Natural killer cell treated with Interleukin-12 subunit alpha and Interleukin-12 subunit beta and Interleukin-15 and Interleukin-18, amount 100 ng/mL, for 72 hours (primary cell): ENCODE results near the gene DAGLB. TPM values are rescaled to one million over a fixed set of nuclear protein-coding genes. Genes with fewer than 3 reads are reported as not detected.

ENCODE experiments used
- ATAC-seq, 2 donors: fragments of 150-1000 bp; cut with Tn5 transposase in 1 of 2; sonication (Bioruptor Pico), chemical (Tn5 transposase) in 1 of 2; 2 replicates each; pipeline ENCODE4 v1.10.0; 2021
- DNase-seq: peaks from one replicate; pipeline ENCODE4 v3.0.0; 2022; ENCODE audit warnings: low spot score
- H3K27ac Mint-ChIP-seq, 2 donors: 1 replicate in 1 of 2; 2 replicates in 1 of 2; pipeline ENCODE4 v1.8.0; 2022; ENCODE audit warnings: mixed read lengths in 2 of 2, mild to moderate bottlenecking in 1 of 2, moderate library complexity in 1 of 2
- H3K27me3 Mint-ChIP-seq, 2 donors: 1 replicate in 1 of 2; 2 replicates in 1 of 2; pipeline ENCODE4 v1.8.0; 2022; ENCODE audit warnings: mixed read lengths in 2 of 2
- H3K36me3 Mint-ChIP-seq: one replicate; pipeline ENCODE4 v1.8.0; 2022; ENCODE audit warnings: mixed read lengths
- H3K4me1 Mint-ChIP-seq, 2 donors: 1 replicate in 1 of 2; 2 replicates in 1 of 2; pipeline ENCODE4 v1.8.0; 2022; ENCODE audit warnings: low read depth in 2 of 2, mixed read lengths in 2 of 2, mild to moderate bottlenecking in 1 of 2
- H3K4me3 Mint-ChIP-seq: one replicate; pipeline ENCODE4 v1.8.0; 2022; ENCODE audit warnings: mixed read lengths
- H3K9me3 Mint-ChIP-seq: 2 replicates; pipeline ENCODE4 v1.8.0; 2022; ENCODE audit warnings: mixed read lengths
- total RNA-seq, 2 donors: library from RNA; stranded (reverse); gene quantifications; one replicate each; pipeline ENCODE4 v1.2.3, GENCODE V29; 2022

DAGLB gene
- total RNA-seq, 2 donors from 2014 or later = 19.6 to 30.6 TPM

DNA sequence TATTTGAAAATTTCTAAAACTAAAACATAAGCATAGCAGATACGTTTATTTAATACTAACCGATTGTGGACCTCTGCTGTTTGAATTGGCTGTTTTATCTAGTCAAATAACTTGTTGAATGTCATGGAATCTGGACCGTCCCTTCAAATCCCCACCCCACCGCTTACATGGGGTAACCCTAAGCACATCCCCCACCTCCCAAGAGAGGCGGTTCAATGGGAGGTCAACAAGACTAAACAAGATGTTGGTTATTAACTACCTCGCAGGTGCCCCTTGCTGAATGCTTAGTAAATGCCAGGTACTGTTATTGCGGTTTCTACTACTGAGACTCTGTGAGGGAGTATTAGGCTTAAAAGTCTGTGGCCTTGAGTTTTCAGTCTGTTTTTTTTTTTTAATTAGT is 70.9 kb downstream of the DAGLB start:
- Mint-ChIP-seq H3K36me3 (peaks cover 7% of the 10 kb centered on the region), H3K27me3 (no peaks in the 10 kb centered on the region), H3K9me3 (no peaks in the 10 kb centered on the region), H3K27ac (no peak overlapping the region), H3K4me1 (peaks cover 32 to 36% of the 10 kb centered on the region in 2 donors), H3K4me3 (peak overlapping the region; percentile 49)
- DNase-seq (no peak), ATAC-seq (no peak)

DNA sequence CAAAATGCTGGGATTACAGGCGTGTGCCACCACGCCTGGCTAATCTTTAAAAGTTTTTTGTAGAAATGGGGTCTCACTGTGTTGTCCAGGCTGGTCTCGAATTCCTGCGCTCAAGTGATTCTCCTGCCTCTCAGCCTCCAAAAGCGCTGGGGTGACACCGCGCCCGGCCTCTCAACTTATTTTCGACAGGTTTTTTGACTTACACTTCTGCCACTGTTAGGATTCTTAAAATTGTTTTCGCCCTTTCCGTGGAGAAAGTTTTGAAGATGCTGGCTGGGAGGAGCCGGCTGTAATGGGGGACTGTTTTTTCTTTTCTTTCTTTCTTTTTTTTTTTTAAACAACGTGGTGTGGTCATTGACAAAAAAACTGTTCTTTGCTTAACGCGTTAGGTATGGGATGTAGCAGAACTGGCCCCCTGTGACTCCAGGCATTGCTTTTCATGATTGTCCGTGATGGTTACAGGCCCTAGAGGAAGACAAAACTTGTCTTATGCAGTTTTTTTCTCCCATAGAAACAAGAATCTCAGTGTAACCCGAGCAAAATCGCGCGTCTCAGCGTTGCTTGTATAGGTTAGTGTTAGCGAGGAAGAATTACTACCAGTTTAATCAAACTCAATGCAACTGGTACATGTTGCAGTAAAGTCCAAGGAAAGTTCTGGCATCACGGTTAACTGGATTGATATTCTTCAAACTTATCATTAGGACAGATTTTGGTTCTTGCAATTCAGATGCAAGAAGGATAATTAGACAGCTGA is 72.2 kb downstream of the DAGLB start:
- ATAC-seq = no peak
- DNase-seq = no peak
- H3K27ac Mint-ChIP-seq = peak overlapping the region; percentile 85 to 97

DNA sequence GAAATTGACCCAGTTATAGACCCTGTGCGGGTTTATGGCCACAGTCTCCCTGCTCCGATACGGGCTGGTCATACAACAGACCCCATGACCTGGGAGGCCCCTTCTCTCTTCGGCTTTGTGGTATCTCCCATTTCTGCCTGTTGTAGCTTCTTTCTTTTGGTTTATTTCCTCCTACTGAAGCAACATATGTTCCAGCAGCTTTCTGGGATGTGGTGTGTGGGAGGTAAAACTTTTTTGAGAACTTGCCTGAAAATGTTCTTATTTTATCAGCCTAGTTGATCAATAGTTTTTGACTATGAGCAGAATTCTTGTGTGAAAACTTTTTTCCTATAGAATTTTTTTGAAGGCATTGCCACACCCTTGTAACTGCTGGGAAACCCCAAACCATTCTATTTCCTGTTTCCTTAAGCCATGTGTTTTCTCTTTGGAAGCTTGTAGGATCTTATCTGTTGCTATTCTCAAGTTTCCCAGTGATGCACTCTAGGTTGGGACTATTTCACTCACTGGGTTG is 80.0 kb downstream of the DAGLB start:
- H3K27me3 Mint-ChIP-seq = no peaks in the 10 kb centered on the region
- no peak for DNase-seq
- no peak overlapping the region for H3K27ac Mint-ChIP-seq
- H3K36me3 Mint-ChIP-seq = no peaks in the 10 kb centered on the region
- no peaks in the 10 kb centered on the region for H3K4me1 Mint-ChIP-seq
- no peak overlapping the region for H3K4me3 Mint-ChIP-seq
- H3K9me3 Mint-ChIP-seq = no peaks in the 10 kb centered on the region
- ATAC-seq = no peak

More for the DNA sequence above, 72.2 kb downstream of the DAGLB start:
- H3K9me3 Mint-ChIP-seq = no peaks in the 10 kb centered on the region
- peaks cover 23 to 27% of the 10 kb centered on the region in 2 donors for H3K4me1 Mint-ChIP-seq
- H3K27me3 Mint-ChIP-seq = no peaks in the 10 kb centered on the region
- H3K36me3 Mint-ChIP-seq = peaks cover 7% of the 10 kb centered on the region
- peak overlapping the region; percentile 93 for H3K4me3 Mint-ChIP-seq

GRCh38 chr7:6365451-6365850 is 82.3 kb downstream of the DAGLB start:
- H3K27me3 Mint-ChIP-seq = no peaks in the 10 kb centered on the region
- no peak overlapping the region for H3K27ac Mint-ChIP-seq
- H3K9me3 Mint-ChIP-seq = no peaks in the 10 kb centered on the region
- DNase-seq = no peak
- ATAC-seq = no peak
- peaks cover 0 to 5% of the 10 kb centered on the region in 2 donors for H3K4me1 Mint-ChIP-seq
- no peak overlapping the region for H3K4me3 Mint-ChIP-seq
- no peaks in the 10 kb centered on the region for H3K36me3 Mint-ChIP-seq

- no peaks in the 10 kb centered on the region for H3K36me3 Mint-ChIP-seq
- no peaks in the 10 kb centered on the region for H3K27me3 Mint-ChIP-seq
- DNase-seq (no peak), ATAC-seq (no peak)
- no peak overlapping the region for H3K4me3 Mint-ChIP-seq
- no peaks in the 10 kb centered on the region for H3K9me3 Mint-ChIP-seq
- H3K27ac Mint-ChIP-seq = no peak overlapping the region
- H3K4me1 Mint-ChIP-seq = peaks cover 0 to 5% of the 10 kb centered on the region in 2 donors
These were observed 86.9 kb downstream of the DAGLB start for GRCh38 chr7:6360841-6361240.

DNA sequence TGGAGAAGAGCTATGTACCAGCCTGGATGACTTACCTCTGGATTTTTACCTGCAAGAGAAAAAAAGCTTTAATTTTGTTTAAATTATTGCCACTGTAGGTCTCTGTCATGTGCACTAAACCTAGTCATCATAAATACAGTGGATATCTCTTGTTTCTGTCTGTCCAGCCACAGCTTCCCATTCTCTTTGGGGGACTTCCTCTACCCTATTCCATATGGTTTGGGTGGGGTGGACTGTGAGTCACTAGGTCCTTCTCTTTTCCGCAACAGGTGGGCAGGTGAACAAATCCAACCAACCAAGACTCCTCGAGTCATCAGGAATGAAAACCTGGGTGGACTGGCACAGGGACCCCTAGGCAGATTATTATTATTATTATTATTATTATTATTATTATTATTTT is 88.0 kb downstream of the DAGLB start:
- no peaks in the 10 kb centered on the region for H3K36me3 Mint-ChIP-seq
- H3K4me3 Mint-ChIP-seq = no peak overlapping the region
- ATAC-seq = no peak
- no peak for DNase-seq
- peaks cover 0 to 5% of the 10 kb centered on the region in 2 donors for H3K4me1 Mint-ChIP-seq
- H3K27me3 Mint-ChIP-seq = no peaks in the 10 kb centered on the region
- no peak overlapping the region for H3K27ac Mint-ChIP-seq
- no peaks in the 10 kb centered on the region for H3K9me3 Mint-ChIP-seq

Other genes starting within 250 kb of the DAGLB start
- gene CYTH3, start 175.3 kb downstream of the DAGLB start, total RNA-seq = 1 to 10 TPM in 1 of 2 donors, under 1 TPM in 1; 0.64 to 5.4 TPM
- gene FAM220A, start 99.0 kb downstream of the DAGLB start, total RNA-seq = 10 to 100 TPM in 1 of 2 donors, 1 to 10 TPM in 1; 9.2 to 12.7 TPM
- gene RAC1, start 73.4 kb downstream of the DAGLB start, total RNA-seq = 100 to 1,000 TPM; 160 to 192 TPM
- gene KDELR2, start 36.2 kb upstream of the DAGLB start, total RNA-seq = 100 to 1,000 TPM; 123 to 147 TPM
- under 1 TPM in 1 of 2 donors, not detected in 1; 0.29 TPM for gene GRID2IP, start 103.5 kb upstream of the DAGLB start, total RNA-seq
- gene ZDHHC4, start 129.5 kb upstream of the DAGLB start, total RNA-seq = 10 to 100 TPM; 20.6 to 33.5 TPM
- gene INTS15, start 142.1 kb upstream of the DAGLB start, total RNA-seq = 10 to 100 TPM; 42.5 to 58.6 TPM
- gene ZNF853, start 167.7 kb upstream of the DAGLB start, total RNA-seq = 1 to 10 TPM in 1 of 2 donors, under 1 TPM in 1; 0.56 to 1.0 TPM
- gene ZNF316, start 189.4 kb upstream of the DAGLB start, total RNA-seq = 10 to 100 TPM; 28.3 to 39.8 TPM